ENCODE results near the gene POC1A.
"Not testable (repeated sequence)": the region's sequence is repeated elsewhere in the genome, so short reads cannot be mapped to it uniquely, and the experiment has no call there.

Gene POC1A

DNA sequence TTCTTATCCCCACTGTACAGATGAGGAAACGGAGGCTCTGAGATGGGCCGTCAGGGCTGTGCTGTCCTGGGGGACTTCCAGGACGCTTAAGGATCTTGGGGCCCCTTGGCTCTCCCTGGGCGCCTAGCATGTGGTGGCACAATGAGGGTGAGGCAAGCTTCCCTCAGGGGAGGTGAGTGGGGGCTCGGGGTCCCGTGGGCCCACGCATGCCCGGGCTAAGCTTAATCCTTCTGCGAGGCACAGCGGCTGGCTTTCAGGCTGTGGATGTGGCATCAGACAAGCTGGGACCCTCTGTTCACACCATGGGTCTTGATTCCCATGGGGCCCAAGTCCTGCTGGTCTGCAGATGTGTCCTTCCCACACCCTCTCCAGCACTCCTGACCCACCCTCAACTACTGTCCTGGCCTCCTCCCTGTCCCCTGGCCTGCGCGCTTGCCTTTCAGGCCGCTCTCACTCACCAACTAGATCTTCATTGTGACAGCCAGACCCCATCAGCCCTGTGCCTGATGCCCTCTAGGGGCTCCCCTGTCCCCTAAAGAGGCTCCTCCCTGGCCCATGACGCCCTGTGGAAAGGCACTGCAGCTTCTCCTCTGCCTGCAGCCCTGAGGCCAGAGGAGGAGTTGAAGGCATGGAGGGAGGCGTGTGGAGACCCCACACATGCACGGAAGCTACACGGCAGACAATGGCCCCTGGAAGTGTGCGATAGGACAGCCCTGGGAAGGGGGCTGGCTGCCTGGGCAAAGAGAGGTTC, 109.2 kb downstream of the POC1A start:
- no peak for DNase-seq

DNA sequence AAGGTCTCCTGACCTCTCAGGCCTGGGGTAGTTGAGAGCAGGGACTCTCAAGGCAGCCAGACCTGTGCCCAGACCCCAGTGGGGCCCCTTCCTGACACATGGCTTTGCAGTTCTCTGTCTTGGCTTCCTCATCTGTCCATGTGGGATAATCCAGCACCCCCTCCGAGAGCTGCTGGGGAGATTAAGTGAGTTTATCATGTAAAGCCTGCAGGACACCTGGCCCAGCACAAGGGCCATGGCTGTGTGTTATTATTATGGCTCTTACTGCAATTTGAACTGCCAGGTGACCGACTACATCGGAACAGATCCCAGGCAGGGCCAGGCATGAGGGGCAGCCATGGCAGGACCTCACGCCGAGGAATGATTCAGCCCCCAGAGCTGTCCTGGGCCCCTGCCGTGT, 110.5 kb downstream of the POC1A start:
- Mint-ChIP-seq H3K4me1 (peaks cover 49% of the 10 kb centered on the region), H3K36me3 (ENCODE audit: low read depth) (no peaks in the 10 kb centered on the region), H3K9me3 (no peaks in the 10 kb centered on the region), H3K27ac (no peak overlapping the region), H3K27me3 (ENCODE audit: low read depth, poor library complexity) (peaks cover 9% of the 10 kb centered on the region), H3K4me3 (no peak overlapping the region)
- TF ChIP-seq, protein P1, sequence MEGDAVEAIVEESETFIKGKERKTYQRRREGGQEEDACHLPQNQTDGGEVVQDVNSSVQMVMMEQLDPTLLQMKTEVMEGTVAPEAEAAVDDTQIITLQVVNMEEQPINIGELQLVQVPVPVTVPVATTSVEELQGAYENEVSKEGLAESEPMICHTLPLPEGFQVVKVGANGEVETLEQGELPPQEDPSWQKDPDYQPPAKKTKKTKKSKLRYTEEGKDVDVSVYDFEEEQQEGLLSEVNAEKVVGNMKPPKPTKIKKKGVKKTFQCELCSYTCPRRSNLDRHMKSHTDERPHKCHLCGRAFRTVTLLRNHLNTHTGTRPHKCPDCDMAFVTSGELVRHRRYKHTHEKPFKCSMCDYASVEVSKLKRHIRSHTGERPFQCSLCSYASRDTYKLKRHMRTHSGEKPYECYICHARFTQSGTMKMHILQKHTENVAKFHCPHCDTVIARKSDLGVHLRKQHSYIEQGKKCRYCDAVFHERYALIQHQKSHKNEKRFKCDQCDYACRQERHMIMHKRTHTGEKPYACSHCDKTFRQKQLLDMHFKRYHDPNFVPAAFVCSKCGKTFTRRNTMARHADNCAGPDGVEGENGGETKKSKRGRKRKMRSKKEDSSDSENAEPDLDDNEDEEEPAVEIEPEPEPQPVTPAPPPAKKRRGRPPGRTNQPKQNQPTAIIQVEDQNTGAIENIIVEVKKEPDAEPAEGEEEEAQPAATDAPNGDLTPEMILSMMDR (IDR thresholded peaks at IDR 0.05) = no peak
- DNase-seq = no peak

More for the DNA sequence above, 109.2 kb downstream of the POC1A start:
- TF ChIP-seq, protein P1 (IDR thresholded peaks at IDR 0.05) = no peak
- H3K27ac Mint-ChIP-seq = peak overlapping the region; percentile 91
- no peak overlapping the region for H3K4me3 Mint-ChIP-seq
- H3K36me3 Mint-ChIP-seq (ENCODE audit: low read depth) = peaks cover 3% of the 10 kb centered on the region
- peaks cover 44% of the 10 kb centered on the region for H3K4me1 Mint-ChIP-seq
- no peaks in the 10 kb centered on the region for H3K9me3 Mint-ChIP-seq
- H3K27me3 Mint-ChIP-seq (ENCODE audit: low read depth, poor library complexity) = peaks cover 9% of the 10 kb centered on the region

DNA sequence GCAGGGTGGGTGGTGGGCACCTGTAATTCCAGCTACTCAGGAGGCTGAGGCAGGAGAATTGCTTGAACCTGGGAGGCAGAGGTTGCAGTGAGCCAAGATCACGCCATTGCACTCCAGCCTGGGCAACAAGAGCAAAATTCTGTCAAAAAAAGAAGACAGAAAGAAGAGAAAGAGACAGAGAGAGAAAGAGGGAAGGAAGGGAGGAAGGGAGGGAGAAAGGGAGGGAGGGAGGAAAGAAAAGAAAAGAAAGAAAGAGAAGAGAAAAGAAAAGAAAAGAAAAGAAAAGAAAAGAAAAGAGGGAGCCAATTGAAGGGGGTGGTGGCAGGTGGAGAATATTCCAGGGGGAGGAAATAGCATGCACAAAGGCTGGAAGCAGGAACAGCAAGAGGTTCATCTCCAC, 111.2 kb downstream of the POC1A start:
- H3K9me3 Mint-ChIP-seq; H3K27ac Mint-ChIP-seq; H3K36me3 Mint-ChIP-seq (ENCODE audit: low read depth); H3K27me3 Mint-ChIP-seq (ENCODE audit: low read depth, poor library complexity); H3K4me3 Mint-ChIP-seq; DNase-seq: not testable (repeated sequence)
- H3K4me1 Mint-ChIP-seq = peaks cover 49% of the 10 kb centered on the region

DNA sequence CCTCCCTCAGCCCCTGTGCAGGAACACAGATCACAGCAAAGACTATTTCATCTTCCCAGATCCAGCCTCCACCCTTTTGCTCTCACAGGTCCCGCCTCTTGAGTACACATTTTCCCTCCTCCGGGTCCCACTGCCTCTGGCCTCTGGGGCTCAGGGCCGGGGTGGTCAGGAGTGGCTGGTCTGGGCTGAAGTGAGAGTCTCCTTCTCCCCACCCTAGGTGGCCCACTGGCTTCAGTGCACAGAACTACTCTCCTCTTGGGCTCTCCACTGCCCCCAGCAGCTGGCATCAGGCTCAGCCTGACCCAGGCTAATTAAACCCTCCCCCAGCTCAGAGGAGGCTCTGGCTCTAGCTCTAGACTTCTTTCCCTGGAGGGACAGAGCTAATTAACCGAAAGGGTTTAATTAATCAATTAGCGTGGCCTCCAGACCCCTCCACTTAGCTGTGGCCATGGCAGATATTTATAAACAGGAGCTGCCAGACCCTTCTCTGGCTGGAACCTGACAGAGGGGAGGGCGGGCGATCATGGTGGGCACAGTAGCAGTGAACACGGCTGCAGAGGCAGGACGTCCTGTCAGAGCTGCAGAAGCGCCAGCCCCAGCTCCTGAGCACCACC, 113.0 kb downstream of the POC1A start:
- TF ChIP-seq, protein P1 (IDR thresholded peaks at IDR 0.05) = no peak
- H3K4me1 Mint-ChIP-seq = peaks cover 41% of the 10 kb centered on the region
- H3K9me3 Mint-ChIP-seq = no peaks in the 10 kb centered on the region
- no peak overlapping the region for H3K4me3 Mint-ChIP-seq
- peak; percentile 31 for DNase-seq
- no peak overlapping the region for H3K27ac Mint-ChIP-seq
- H3K27me3 Mint-ChIP-seq (ENCODE audit: low read depth, poor library complexity) = peaks cover 9% of the 10 kb centered on the region
- H3K36me3 Mint-ChIP-seq (ENCODE audit: low read depth) = no peaks in the 10 kb centered on the region

DNA sequence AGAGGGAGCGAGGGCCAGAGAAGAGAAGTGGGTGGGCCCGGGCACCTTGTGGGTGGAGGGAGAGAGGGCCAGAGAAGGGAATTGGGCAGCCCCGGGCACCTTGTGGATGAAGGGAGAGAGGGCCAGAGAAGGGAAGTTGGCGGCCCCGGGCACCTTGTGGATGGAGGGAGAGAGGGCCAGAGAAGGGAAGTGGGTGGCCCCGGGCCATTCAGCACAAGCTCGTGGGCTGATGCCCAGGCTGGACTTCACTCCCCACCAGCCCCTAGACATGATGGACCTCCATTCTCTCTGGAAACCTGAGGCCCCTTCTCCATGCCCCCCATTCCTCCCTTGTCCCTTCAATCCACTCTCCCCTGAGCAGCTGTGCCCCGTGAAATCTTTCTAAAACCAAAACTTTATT, 113.6 kb downstream of the POC1A start:
- Mint-ChIP-seq H3K4me1 (peaks cover 37% of the 10 kb centered on the region), H3K36me3 (ENCODE audit: low read depth) (no peaks in the 10 kb centered on the region), H3K27ac (peak overlapping the region; percentile 42), H3K4me3 (no peak overlapping the region), H3K27me3 (ENCODE audit: low read depth, poor library complexity) (peaks cover 8% of the 10 kb centered on the region), H3K9me3 (no peaks in the 10 kb centered on the region)
- TF ChIP-seq, protein P1 (IDR thresholded peaks at IDR 0.05) = no peak
- no peak for DNase-seq

DNA sequence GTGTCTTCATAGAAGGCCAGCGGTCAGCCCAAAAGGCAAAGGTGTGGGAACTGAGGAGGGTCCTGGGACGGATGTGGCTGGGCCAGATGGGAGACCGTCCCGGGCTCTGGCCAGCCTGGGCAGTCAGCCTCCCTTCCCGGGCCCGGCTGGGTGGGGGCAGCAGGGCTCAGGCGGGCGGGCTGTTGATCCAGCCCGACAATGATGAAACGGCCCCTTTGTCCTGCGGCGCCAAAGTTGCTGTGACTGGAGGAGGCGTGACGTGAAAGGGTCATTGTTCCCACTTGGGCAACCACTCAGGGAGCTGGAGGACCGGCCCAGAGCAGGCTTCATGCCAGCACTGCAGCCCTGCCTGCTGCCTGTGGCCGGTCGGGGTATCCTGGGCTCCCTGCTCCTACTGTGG, 114.4 kb downstream of the POC1A start:
- Mint-ChIP-seq H3K27ac (peak overlapping the region; percentile 82), H3K9me3 (no peaks in the 10 kb centered on the region), H3K36me3 (ENCODE audit: low read depth) (no peaks in the 10 kb centered on the region), H3K27me3 (ENCODE audit: low read depth, poor library complexity) (peaks cover 3% of the 10 kb centered on the region), H3K4me1 (peaks cover 30% of the 10 kb centered on the region), H3K4me3 (no peak overlapping the region)
- TF ChIP-seq, protein P1 (IDR thresholded peaks at IDR 0.05) = no peak
- DNase-seq = no peak

Data from nephron progenitor cell (in vitro differentiated cells).